Measurements from ENCODE around the gene SREK1IP1.

Gene SREK1IP1

GRCh38 chr5:64773533-64773932 lies 5.0 kb upstream of the SREK1IP1 start:
- TF ChIP-seq CTCF (IDR thresholded peaks at IDR 0.05; ENCODE audit: insufficient read depth, low read length, poor library complexity, severe bottlenecking), result no peak
- peak; percentile 47 for DNase-seq (ENCODE audit: extremely low read depth, insufficient read length)
- no peaks in the 10 kb centered on the region for H3K36me3 ChIP-seq (ENCODE audit: control insufficient read depth, insufficient read depth, low read length)
- no peak overlapping the region for H3K4me3 ChIP-seq (replicated peaks; ENCODE audit: low read depth, low read length)
- no peaks in the 10 kb centered on the region for H3K27me3 ChIP-seq (replicated peaks; ENCODE audit: control insufficient read depth, insufficient read depth, low read length)

GRCh38 chr5:64771736-64772135 lies 3.2 kb upstream of the SREK1IP1 start:
- H3K36me3 ChIP-seq (ENCODE audit: control insufficient read depth, insufficient read depth, low read length), result no peaks in the 10 kb centered on the region
- no peak for DNase-seq (ENCODE audit: extremely low read depth, insufficient read length)
- H3K27me3 ChIP-seq (replicated peaks; ENCODE audit: control insufficient read depth, insufficient read depth, low read length), result no peaks in the 10 kb centered on the region
- no peak for TF ChIP-seq CTCF (IDR thresholded peaks at IDR 0.05; ENCODE audit: insufficient read depth, low read length, poor library complexity, severe bottlenecking)
- no peak overlapping the region for H3K4me3 ChIP-seq (replicated peaks; ENCODE audit: low read depth, low read length)

GRCh38 chr5:64769855-64770254 lies 1.4 kb upstream of the SREK1IP1 start:
- peak overlapping the region; percentile 97 for H3K4me3 ChIP-seq (replicated peaks; ENCODE audit: low read depth, low read length)
- no peaks in the 10 kb centered on the region for H3K27me3 ChIP-seq (replicated peaks; ENCODE audit: control insufficient read depth, insufficient read depth, low read length)
- TF ChIP-seq CTCF (IDR thresholded peaks at IDR 0.05; ENCODE audit: insufficient read depth, low read length, poor library complexity, severe bottlenecking), result no peak
- DNase-seq (ENCODE audit: extremely low read depth, insufficient read length), result no peak
- no peaks in the 10 kb centered on the region for H3K36me3 ChIP-seq (ENCODE audit: control insufficient read depth, insufficient read depth, low read length)

GRCh38 chr5:64767959-64768357 lies 533 bp downstream of the SREK1IP1 start:
- Histone ChIP-seq H3K27me3 (replicated peaks; ENCODE audit: control insufficient read depth, insufficient read depth, low read length) (no peaks in the 10 kb centered on the region), H3K4me3 (replicated peaks; ENCODE audit: low read depth, low read length) (peak overlapping the region; percentile 97), H3K36me3 (ENCODE audit: control insufficient read depth, insufficient read depth, low read length) (no peaks in the 10 kb centered on the region)
- DNase-seq (ENCODE audit: extremely low read depth, insufficient read length), result no peak
- TF ChIP-seq CTCF (IDR thresholded peaks at IDR 0.05; ENCODE audit: insufficient read depth, low read length, poor library complexity, severe bottlenecking), result no peak

GRCh38 chr5:64766941-64767340 lies 1.6 kb downstream of the SREK1IP1 start:
- no peak for DNase-seq (ENCODE audit: extremely low read depth, insufficient read length)
- no peaks in the 10 kb centered on the region for H3K27me3 ChIP-seq (replicated peaks; ENCODE audit: control insufficient read depth, insufficient read depth, low read length)
- TF ChIP-seq CTCF (IDR thresholded peaks at IDR 0.05; ENCODE audit: insufficient read depth, low read length, poor library complexity, severe bottlenecking), result no peak
- no peaks in the 10 kb centered on the region for H3K36me3 ChIP-seq (ENCODE audit: control insufficient read depth, insufficient read depth, low read length)
- H3K4me3 ChIP-seq (replicated peaks; ENCODE audit: low read depth, low read length), result peak overlapping the region; percentile 97

GRCh38 chr5:64765804-64766504 lies 2.5 kb downstream of the SREK1IP1 start:
- Histone ChIP-seq H3K27me3 (replicated peaks; ENCODE audit: control insufficient read depth, insufficient read depth, low read length) (no peaks in the 10 kb centered on the region), H3K4me3 (replicated peaks; ENCODE audit: low read depth, low read length) (no peak overlapping the region), H3K36me3 (ENCODE audit: control insufficient read depth, insufficient read depth, low read length) (no peaks in the 10 kb centered on the region)
- no peak for DNase-seq (ENCODE audit: extremely low read depth, insufficient read length)
- TF ChIP-seq CTCF (IDR thresholded peaks at IDR 0.05; ENCODE audit: insufficient read depth, low read length, poor library complexity, severe bottlenecking), result no peak

All from GM06990 (cell line).